A673 (cell line): Measurements from ENCODE around the gene XRCC3. TPM values are rescaled to one million over a fixed set of nuclear protein-coding genes. Genes with fewer than 3 reads are reported as not detected.
A peak's percentile ranks its signal among the peaks of the same experiment; 100 is the strongest.

Experiments used
- BruUV-seq: library from RNA; stranded (reverse); fragments of 400-500 nt; replicated peaks from 2 replicates; lab custom pipeline; 2021; lab: Mats Ljungman, UMichigan
- CTCF ChIA-PET: fragments of 300-600 bp; sonication (Branson Sonifier 250); formaldehyde crosslinking; loops from one replicate; lab custom pipeline; 2022; ENCODE audit warnings: antibody characterized with exemption; lab: Charles Lee
- POLR2A ChIA-PET: fragments of 300-600 bp; sonication (Branson Sonifier 250); formaldehyde crosslinking; loops from one replicate; lab custom pipeline; 2022; ENCODE audit warnings: antibody characterized with exemption; ENCODE audit not compliant: low non-redundant PET; lab: Charles Lee
- DNase-seq: peaks from one replicate; pipeline ENCODE4 v3.0.0-alpha.2; 2015; ENCODE audit warnings: low spot score
- H3K27ac ChIP-seq: fragments of 200-600 bp; sonication (generic); 2 replicates; pipeline ENCODE4 v1.5.1; 2016; ENCODE audit warnings: mixed run types, low read depth, mild to moderate bottlenecking, mixed read lengths, antibody characterized with exemption, low read length; ENCODE audit not compliant: poor library complexity, severe bottlenecking
- H3K27me3 ChIP-seq: fragments of 200-600 bp; sonication (generic); replicated peaks from 2 replicates; pipeline ENCODE4 v1.6.1; 2017; ENCODE audit warnings: mixed run types, low read depth, mild to moderate bottlenecking, mixed read lengths, antibody characterized with exemption, low read length; ENCODE audit not compliant: insufficient read depth, poor library complexity
- H3K36me3 ChIP-seq: fragments of 200-600 bp; sonication (generic); 2 replicates; pipeline ENCODE4 v1.6.1; 2016; ENCODE audit warnings: mixed run types, mild to moderate bottlenecking, mixed read lengths, antibody characterized with exemption, low read length; ENCODE audit not compliant: insufficient read depth, poor library complexity, severe bottlenecking
- H3K4me1 ChIP-seq: fragments of 200-600 bp; sonication (generic); 2 replicates; pipeline ENCODE4 v1.6.1; 2017; ENCODE audit warnings: mixed run types, mild to moderate bottlenecking, mixed read lengths, antibody characterized with exemption, low read length; ENCODE audit not compliant: insufficient read depth, poor library complexity, severe bottlenecking
- H3K4me3 ChIP-seq: fragments of 200-600 bp; sonication (generic); 2 replicates; pipeline ENCODE4 v1.5.1; 2016; ENCODE audit warnings: low read depth, mixed run types, mild to moderate bottlenecking, mixed read lengths, low read length; ENCODE audit not compliant: poor library complexity, severe bottlenecking
- H3K9me3 ChIP-seq: fragments of 200-600 bp; sonication (generic); 2 replicates; pipeline ENCODE4 v1.6.1; 2016; ENCODE audit warnings: mixed run types, low read depth, mild to moderate bottlenecking, mixed read lengths, antibody characterized with exemption, low read length; ENCODE audit not compliant: poor library complexity, severe bottlenecking
- CTCF ChIP-seq: fragments of 300-800, 200-600 bp; sonication (generic); conservative IDR thresholded peaks from 2 replicates; pipeline ENCODE4 v1.5.1; 2017; ENCODE audit warnings: low read depth, mild to moderate bottlenecking, antibody characterized with exemption, low read length, moderate library complexity, mixed read lengths
- EZH2 ChIP-seq: fragments of 200-600 bp; sonication (generic); IDR thresholded peaks from 2 replicates; pipeline ENCODE4 v1.6.1; 2017; ENCODE audit warnings: borderline replicate concordance, low read depth, mild to moderate bottlenecking, mixed read lengths, antibody characterized with exemption, low read length; ENCODE audit not compliant: poor library complexity, severe bottlenecking
- intact Hi-C: fragments of 100-400 bp; cut with micrococcal nuclease; formaldehyde crosslinking; loops from one replicate; pipeline ENCODE4 v1.10.0; 2022; ENCODE audit not compliant: unreplicated experiment
- total RNA-seq: library from RNA; stranded (reverse); gene quantifications from 2 replicates; pipeline ENCODE4 v1.2.3, GENCODE V29; 2021

Gene XRCC3
- total RNA-seq, 1 experiment from 2014 or later: 91.8 TPM

- Histone ChIP-seq H3K27ac (no peak overlapping the region), H3K4me3 (no peak overlapping the region), H3K27me3 (no peaks in the 10 kb centered on the region), H3K9me3 (no peaks in the 10 kb centered on the region), H3K4me1 (peaks cover 34% of the 10 kb centered on the region), H3K36me3 (peaks cover 73% of the 10 kb centered on the region)
- no TSS peak for BruUV-seq
- CTCF ChIA-PET: no interaction called here
- intact Hi-C loops: no loop called here
- TF ChIP-seq EZH2 (no peak), CTCF (no peak)
- DNase-seq: no peak
- POLR2A ChIA-PET: no interaction called here
These were observed 15.1 kb downstream of the XRCC3 start for GRCh38 chr14:103699901-103700752.

- no peak for TF ChIP-seq EZH2
- TF ChIP-seq CTCF: no peak
- no peak overlapping the region for H3K27ac ChIP-seq
- no TSS peak for BruUV-seq
- no peaks in the 10 kb centered on the region for H3K27me3 ChIP-seq
- ChIA-PET POLR2A (no interaction called here), CTCF (no interaction called here)
- H3K36me3 ChIP-seq: peaks cover 72% of the 10 kb centered on the region
- intact Hi-C loops: no loop called here
- H3K4me3 ChIP-seq: no peak overlapping the region
- no peaks in the 10 kb centered on the region for H3K9me3 ChIP-seq
- H3K4me1 ChIP-seq: peaks cover 26% of the 10 kb centered on the region
- DNase-seq: no peak
These were observed 16.0 kb downstream of the XRCC3 start for GRCh38 chr14:103699261-103699661.

- H3K4me3 ChIP-seq: no peak overlapping the region
- intact Hi-C loops: no loop called here
- ChIA-PET POLR2A (no interaction called here), CTCF (no interaction called here)
- TF ChIP-seq EZH2 (no peak), CTCF (no peak)
- peaks cover 26% of the 10 kb centered on the region for H3K4me1 ChIP-seq
- DNase-seq: no peak
- H3K9me3 ChIP-seq: no peaks in the 10 kb centered on the region
- no TSS peak for BruUV-seq
- H3K27ac ChIP-seq: peak overlapping the region; percentile 63
- no peaks in the 10 kb centered on the region for H3K27me3 ChIP-seq
- H3K36me3 ChIP-seq: peaks cover 73% of the 10 kb centered on the region
These were observed 16.6 kb downstream of the XRCC3 start for GRCh38 chr14:103698380-103699260.
